ENCODE results near the gene IL1RAPL1.

GRCh38 chrX:29661290-29661689 is 1074.0 kb downstream of the IL1RAPL1 start:
- TF ChIP-seq, protein P1, sequence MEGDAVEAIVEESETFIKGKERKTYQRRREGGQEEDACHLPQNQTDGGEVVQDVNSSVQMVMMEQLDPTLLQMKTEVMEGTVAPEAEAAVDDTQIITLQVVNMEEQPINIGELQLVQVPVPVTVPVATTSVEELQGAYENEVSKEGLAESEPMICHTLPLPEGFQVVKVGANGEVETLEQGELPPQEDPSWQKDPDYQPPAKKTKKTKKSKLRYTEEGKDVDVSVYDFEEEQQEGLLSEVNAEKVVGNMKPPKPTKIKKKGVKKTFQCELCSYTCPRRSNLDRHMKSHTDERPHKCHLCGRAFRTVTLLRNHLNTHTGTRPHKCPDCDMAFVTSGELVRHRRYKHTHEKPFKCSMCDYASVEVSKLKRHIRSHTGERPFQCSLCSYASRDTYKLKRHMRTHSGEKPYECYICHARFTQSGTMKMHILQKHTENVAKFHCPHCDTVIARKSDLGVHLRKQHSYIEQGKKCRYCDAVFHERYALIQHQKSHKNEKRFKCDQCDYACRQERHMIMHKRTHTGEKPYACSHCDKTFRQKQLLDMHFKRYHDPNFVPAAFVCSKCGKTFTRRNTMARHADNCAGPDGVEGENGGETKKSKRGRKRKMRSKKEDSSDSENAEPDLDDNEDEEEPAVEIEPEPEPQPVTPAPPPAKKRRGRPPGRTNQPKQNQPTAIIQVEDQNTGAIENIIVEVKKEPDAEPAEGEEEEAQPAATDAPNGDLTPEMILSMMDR (IDR thresholded peaks at IDR 0.05 in 2 of 3, conservative IDR thresholded peaks at IDR 0.05 in 1 of 3; ENCODE audit: insufficient read depth in 2 of 3, low read depth in 1 of 3, low read length in 3 of 3): no peak
- no peak for TF ChIP-seq GABPB1 (CRISPR knock-in tag; IDR thresholded peaks at IDR 0.05)
- no peak for TF ChIP-seq ZC3H4 (CRISPR knock-in tag; IDR thresholded peaks at IDR 0.05; ENCODE audit: borderline replicate concordance)
- TF ChIP-seq, protein P2, sequence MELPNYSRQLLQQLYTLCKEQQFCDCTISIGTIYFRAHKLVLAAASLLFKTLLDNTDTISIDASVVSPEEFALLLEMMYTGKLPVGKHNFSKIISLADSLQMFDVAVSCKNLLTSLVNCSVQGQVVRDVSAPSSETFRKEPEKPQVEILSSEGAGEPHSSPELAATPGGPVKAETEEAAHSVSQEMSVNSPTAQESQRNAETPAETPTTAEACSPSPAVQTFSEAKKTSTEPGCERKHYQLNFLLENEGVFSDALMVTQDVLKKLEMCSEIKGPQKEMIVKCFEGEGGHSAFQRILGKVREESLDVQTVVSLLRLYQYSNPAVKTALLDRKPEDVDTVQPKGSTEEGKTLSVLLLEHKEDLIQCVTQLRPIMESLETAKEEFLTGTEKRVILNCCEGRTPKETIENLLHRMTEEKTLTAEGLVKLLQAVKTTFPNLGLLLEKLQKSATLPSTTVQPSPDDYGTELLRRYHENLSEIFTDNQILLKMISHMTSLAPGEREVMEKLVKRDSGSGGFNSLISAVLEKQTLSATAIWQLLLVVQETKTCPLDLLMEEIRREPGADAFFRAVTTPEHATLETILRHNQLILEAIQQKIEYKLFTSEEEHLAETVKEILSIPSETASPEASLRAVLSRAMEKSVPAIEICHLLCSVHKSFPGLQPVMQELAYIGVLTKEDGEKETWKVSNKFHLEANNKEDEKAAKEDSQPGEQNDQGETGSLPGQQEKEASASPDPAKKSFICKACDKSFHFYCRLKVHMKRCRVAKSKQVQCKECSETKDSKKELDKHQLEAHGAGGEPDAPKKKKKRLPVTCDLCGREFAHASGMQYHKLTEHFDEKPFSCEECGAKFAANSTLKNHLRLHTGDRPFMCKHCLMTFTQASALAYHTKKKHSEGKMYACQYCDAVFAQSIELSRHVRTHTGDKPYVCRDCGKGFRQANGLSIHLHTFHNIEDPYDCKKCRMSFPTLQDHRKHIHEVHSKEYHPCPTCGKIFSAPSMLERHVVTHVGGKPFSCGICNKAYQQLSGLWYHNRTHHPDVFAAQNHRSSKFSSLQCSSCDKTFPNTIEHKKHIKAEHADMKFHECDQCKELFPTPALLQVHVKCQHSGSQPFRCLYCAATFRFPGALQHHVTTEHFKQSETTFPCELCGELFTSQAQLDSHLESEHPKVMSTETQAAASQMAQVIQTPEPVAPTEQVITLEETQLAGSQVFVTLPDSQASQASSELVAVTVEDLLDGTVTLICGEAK (IDR thresholded peaks at IDR 0.05): no peak
- TF ChIP-seq, protein P2 (CRISPR knock-in tag; IDR thresholded peaks at IDR 0.05): no peak
- TF ChIP-seq SREBF1 (IDR thresholded peaks at IDR 0.05; ENCODE audit: borderline replicate concordance, low read depth, low read length): no peak
- TF ChIP-seq ZNF175 (CRISPR knock-in tag; IDR thresholded peaks at IDR 0.05; ENCODE audit: low read depth): no peak
- TF ChIP-seq POLR2AphosphoS2 (IDR thresholded peaks at IDR 0.05; ENCODE audit: low read length): no peak
- no peak for TF ChIP-seq SMARCE1 (IDR thresholded peaks at IDR 0.05)
- TF ChIP-seq REST (IDR thresholded peaks at IDR 0.05; ENCODE audit: borderline replicate concordance): no peak
- no peak for TF ChIP-seq REST (CRISPR knock-in tag; IDR thresholded peaks at IDR 0.05; ENCODE audit: low read depth)

Measured in K562 (cell line).